H1 (cell line): ENCODE results near the gene H2AZ2. TPM values are rescaled to one million over a fixed set of nuclear protein-coding genes. Genes with fewer than 3 reads are reported as not detected.
"Not testable (repeated sequence)": the region's sequence is repeated elsewhere in the genome, so short reads cannot be mapped to it uniquely, and the experiment has no call there.

ENCODE experiments used
- CTCF ChIA-PET: fragments of 300-600 bp; sonication (Branson Sonifier 250); formaldehyde crosslinking; loops from one replicate; lab custom pipeline; 2021; ENCODE audit not compliant: partially characterized antibody; lab: Charles Lee
- POLR2A ChIA-PET: fragments of 300-600 bp; sonication (Branson Sonifier 250); formaldehyde crosslinking; loops from one replicate; lab custom pipeline; 2021; ENCODE audit warnings: inconsistent platforms; ENCODE audit not compliant: partially characterized antibody; lab: Charles Lee
- DNase-seq, 2 experiments: peaks; one replicate each; pipeline versions ENCODE4 v3.0.0 to v3.0.0-alpha.2; 2010 to 2022; ENCODE audit warnings: low spot score in 2 of 2, low read depth in 1 of 2, mixed read lengths in 1 of 2
- FAIRE-seq: peaks from 2 replicates; lab custom pipeline; 2011; peaks lifted over from hg19 to GRCh38; lab: Jason Lieb, UNC
- H2AFZ ChIP-seq: 2 replicates; pipeline ENCODE4 v1.8.1; 2012; ENCODE audit warnings: low read length, inconsistent platforms
- H2AK5ac ChIP-seq: 2 replicates; pipeline ENCODE4 v1.6.1; 2013; ENCODE audit warnings: low read depth, low read length
- H2BK120ac ChIP-seq: replicated peaks from 2 replicates; pipeline ENCODE3; 2013; ENCODE audit warnings: low read depth, low read length, inconsistent platforms
- H2BK12ac ChIP-seq: 2 replicates; pipeline ENCODE4 v1.6.1; 2013; ENCODE audit warnings: low read depth, low read length
- H2BK15ac ChIP-seq: 2 replicates; pipeline ENCODE4 v1.6.1; 2013; ENCODE audit warnings: low read length
- H2BK20ac ChIP-seq: 2 replicates; pipeline ENCODE4 v1.6.1; 2013; ENCODE audit warnings: low read length
- H2BK5ac ChIP-seq: 2 replicates; pipeline ENCODE4 v1.6.1; 2013; ENCODE audit warnings: low read depth, low read length
- H3K14ac ChIP-seq: 2 replicates; pipeline ENCODE4 v1.6.1; 2013; ENCODE audit warnings: inconsistent platforms; ENCODE audit not compliant: insufficient read length
- H3K18ac ChIP-seq: 2 replicates; pipeline ENCODE4 v1.6.1; 2013; ENCODE audit warnings: low read length; ENCODE audit errors: extremely low read depth
- H3K23ac ChIP-seq: 2 replicates; pipeline ENCODE4 v1.6.1; 2013; ENCODE audit warnings: inconsistent platforms; ENCODE audit not compliant: insufficient read length
- H3K23me2 ChIP-seq: 2 replicates; pipeline ENCODE4 v1.6.1; 2013; ENCODE audit warnings: low read depth, low read length
- H3K27ac ChIP-seq: 2 replicates; pipeline ENCODE4 v1.6.1; 2011; ENCODE audit warnings: low read depth, low read length, inconsistent platforms
- H3K27me3 ChIP-seq, 4 experiments: replicated peaks in 1 of 4; 1 replicate in 1 of 4; 2 replicates in 3 of 4; pipeline versions ENCODE4 v1.6.1 to v1.8.1; 2011 to 2013; ENCODE audit warnings: low read length in 3 of 4, mild to moderate bottlenecking in 3 of 4, inconsistent platforms in 2 of 4, mixed read lengths in 2 of 4, moderate library complexity in 1 of 4; ENCODE audit not compliant: control insufficient read depth in 3 of 4, insufficient read depth in 3 of 4; ENCODE audit errors: extremely low read depth in 1 of 4
- H3K36me3 ChIP-seq, 4 experiments: 2 replicates each; pipeline versions ENCODE4 v1.6.1 to v1.8.1; 2011 to 2013; ENCODE audit warnings: mild to moderate bottlenecking in 4 of 4, low read length in 3 of 4, moderate library complexity in 2 of 4, control low read depth in 1 of 4, inconsistent platforms in 1 of 4; ENCODE audit not compliant: insufficient read depth in 4 of 4, control insufficient read depth in 2 of 4
- H3K4ac ChIP-seq: replicated peaks from 2 replicates; pipeline ENCODE3; 2013; ENCODE audit warnings: low read length, low read depth, mixed read lengths, inconsistent platforms; ENCODE audit not compliant: insufficient read length
- H3K4me1 ChIP-seq, 4 experiments: replicated peaks in 1 of 4; 1 replicate in 1 of 4; 2 replicates in 3 of 4; pipeline versions ENCODE4 v1.6.1 to v1.8.1; 2011 to 2013; ENCODE audit warnings: low read length in 3 of 4, inconsistent platforms in 2 of 4, mixed read lengths in 1 of 4; ENCODE audit not compliant: insufficient read depth in 4 of 4, control insufficient read depth in 3 of 4
- H3K4me2 ChIP-seq, 2 experiments: 2 replicates each; pipeline versions ENCODE4 v1.6.1 to v1.8.1; 2011 to 2013; ENCODE audit warnings: low read depth in 2 of 2, low read length in 2 of 2, control low read depth in 1 of 2, inconsistent platforms in 1 of 2, mild to moderate bottlenecking in 1 of 2; ENCODE audit not compliant: insufficient read depth in 1 of 2
- H3K4me3 ChIP-seq, 4 experiments: fragments of 200-600, 300-600 bp in 1 of 4; sonication (generic), shearing (Covaris generic), sonication (Bioruptor Twin) in 1 of 4; 2 replicates each; pipeline versions ENCODE4 v1.5.1 to v1.8.1; 2011 to 2016; ENCODE audit warnings: low read length in 4 of 4, low read depth in 3 of 4, control low read depth in 2 of 4, inconsistent platforms in 2 of 4, mild to moderate bottlenecking in 2 of 4, mixed read lengths in 1 of 4, moderate library complexity in 1 of 4; ENCODE audit not compliant: insufficient read depth in 2 of 4; ENCODE audit errors: extremely low read depth in 1 of 4
- H3K56ac ChIP-seq: replicated peaks from 2 replicates; pipeline ENCODE3; 2013; ENCODE audit warnings: low read depth, mild to moderate bottlenecking, mixed read lengths, low read length, inconsistent platforms; ENCODE audit not compliant: insufficient read length
- H3K79me1 ChIP-seq: 2 replicates; pipeline ENCODE4 v1.6.1; 2013; ENCODE audit warnings: low read depth, low read length, control low read depth
- H3K79me2 ChIP-seq, 2 experiments: 2 replicates each; pipeline versions ENCODE4 v1.6.1 to v1.8.1; 2012 to 2013; ENCODE audit warnings: low read length in 2 of 2, mild to moderate bottlenecking in 2 of 2, inconsistent platforms in 1 of 2; ENCODE audit not compliant: insufficient read depth in 2 of 2, control insufficient read depth in 1 of 2
- H3K9ac ChIP-seq, 4 experiments: replicated peaks in 1 of 4; 1 replicate in 1 of 4; 2 replicates in 3 of 4; pipeline versions ENCODE4 v1.6.1 to v1.8.1; 2011 to 2013; ENCODE audit warnings: low read depth in 3 of 4, low read length in 3 of 4, control low read depth in 2 of 4, mild to moderate bottlenecking in 2 of 4, moderate library complexity in 2 of 4, inconsistent platforms in 1 of 4; ENCODE audit errors: extremely low read depth in 1 of 4
- H3K9me3 ChIP-seq, 2 experiments: 2 replicates each; pipeline versions ENCODE4 v1.6.1 to v1.8.1; 2012 to 2013; ENCODE audit warnings: mild to moderate bottlenecking in 2 of 2, moderate library complexity in 2 of 2, control low read depth in 1 of 2, inconsistent platforms in 1 of 2, low read depth in 1 of 2, low read length in 1 of 2, mixed read lengths in 1 of 2; ENCODE audit not compliant: insufficient read depth in 2 of 2
- H4K20me1 ChIP-seq, 2 experiments: replicated peaks in 1 of 2; 2 replicates each; pipeline versions ENCODE3 to v1.8.1; 2011 to 2013; ENCODE audit warnings: inconsistent platforms in 2 of 2, low read length in 2 of 2, mild to moderate bottlenecking in 1 of 2; ENCODE audit not compliant: insufficient read depth in 2 of 2, control insufficient read depth in 1 of 2
- H4K5ac ChIP-seq: 2 replicates; pipeline ENCODE4 v1.6.1; 2013; ENCODE audit warnings: low read length, low read depth, mixed read lengths, inconsistent platforms; ENCODE audit not compliant: insufficient read length
- H4K8ac ChIP-seq: 2 replicates; pipeline ENCODE4 v1.8.0; 2013; ENCODE audit warnings: mild to moderate bottlenecking, moderate library complexity, low read length, inconsistent platforms; ENCODE audit not compliant: insufficient read depth; ENCODE audit errors: extremely low read depth
- H4K91ac ChIP-seq: replicated peaks from 2 replicates; pipeline ENCODE3; 2013; ENCODE audit warnings: low read length, mixed read lengths, inconsistent platforms; ENCODE audit not compliant: insufficient read length
- EP300 ChIP-seq, 2 experiments: IDR thresholded peaks; 1 replicate in 1 of 2; 2 replicates in 1 of 2; pipeline ENCODE4 v1.6.1; 2011 to 2012; ENCODE audit warnings: low read depth in 2 of 2, low read length in 2 of 2, mild to moderate bottlenecking in 2 of 2, borderline replicate concordance in 1 of 2, inconsistent platforms in 1 of 2, moderate library complexity in 1 of 2
- WGBS, 2 experiments: shearing (Covaris generic) in 1 of 2; methylation state at CpG; one replicate each; pipeline versions ENCODE4 v1.1.6 to v1.1.7; 2013 to 2015; ENCODE audit warnings: low lambda C conversion rate in 2 of 2, mixed read lengths in 2 of 2, inconsistent platforms in 1 of 2, low coverage in 1 of 2, missing lambda C conversion rate in 1 of 2; ENCODE audit not compliant: insufficient replicate concordance in 2 of 2, insufficient coverage in 1 of 2, insufficient read length in 1 of 2; ENCODE audit errors: extremely low coverage in 1 of 2, missing lambda C conversion rate in 1 of 2; 5-methylcytosine and 5-hydroxymethylcytosine counted together
- polyA plus RNA-seq, 7 experiments: library from polyadenylated mRNA; depleted of rRNA in 3 of 7; stranded (reverse) in 5 of 7; unstranded in 2 of 7; fragments of >200 nt in 5 of 7; fragments of 200-250 nt in 2 of 7; gene quantifications; 1 replicate in 5 of 7; 2 replicates in 1 of 7; 4 replicates in 1 of 7; pipeline versions ENCODE4 v1.2.1 to v1.2.3, GENCODE V29; 2011 to 2013; ENCODE audit warnings: missing spikeins in 2 of 7, mixed read lengths in 2 of 7
- total RNA-seq: library from RNA; stranded (reverse); fragmentation: NEBNext Ultra II Directional; extraction: Animal tissue kit (Norgen Biotek cat#: 25700); gene quantifications from 2 replicates; pipeline ENCODE4 v1.2.1, GENCODE V29; 2021

H2AZ2 gene
- total and polyA plus RNA-seq, 2 of the 8 experiments (the other 6 are each of a cell fraction or from before 2014, with no cell fraction given): 168 to 187 TPM

GRCh38 chr7:44871918-44872317 is 24.0 kb upstream of the H2AZ2 start:
- H3K79me1 ChIP-seq, CTCF ChIA-PET, H4K91ac ChIP-seq, H3K4me2 ChIP-seq, H3K4ac ChIP-seq, DNase-seq, H3K56ac ChIP-seq, H2BK5ac ChIP-seq, H2BK20ac ChIP-seq, H2BK15ac ChIP-seq, H4K8ac ChIP-seq, H4K20me1 ChIP-seq, H3K9ac ChIP-seq, H2AFZ ChIP-seq, H3K23me2 ChIP-seq, H2BK12ac ChIP-seq, H3K4me1 ChIP-seq, H3K79me2 ChIP-seq, H3K27me3 ChIP-seq, H4K5ac ChIP-seq, H3K14ac ChIP-seq, H3K27ac ChIP-seq, H3K36me3 ChIP-seq, FAIRE-seq, H2BK120ac ChIP-seq, H3K4me3 ChIP-seq, H3K18ac ChIP-seq, H3K23ac ChIP-seq, H2AK5ac ChIP-seq: not testable (repeated sequence)
- TF ChIP-seq EP300 (IDR thresholded peaks at IDR 0.05; ENCODE audit: borderline replicate concordance in 1 of 2, low read depth in 2 of 2, low read length in 2 of 2): peak in 1 of 2 experiments; percentile 11; a peak in 1 of 3 replicates
- POLR2A ChIA-PET: interaction anchor here (3.0 kb wide), 1 partner anchor 10 kb away, joined by 13 read pairs; no protein-coding TSS in a partner anchor
- peaks cover 4 to 23% of the 10 kb centered on the region in 2 experiments; a peak in 3 of 4 replicates for H3K9me3 ChIP-seq
- 88% methylated on average over 14 of the region's 23 CpGs; no CpG with 5 or more reads in 1 of the 2 experiments for WGBS, 2 experiments

- DNase-seq, H3K23me2 ChIP-seq, H3K27me3 ChIP-seq, H2AK5ac ChIP-seq, H3K14ac ChIP-seq, H4K91ac ChIP-seq, H3K27ac ChIP-seq, H3K23ac ChIP-seq, H3K56ac ChIP-seq, H2BK12ac ChIP-seq, H2BK120ac ChIP-seq, H2BK20ac ChIP-seq, FAIRE-seq, H3K4me1 ChIP-seq, H3K4me3 ChIP-seq, H2AFZ ChIP-seq, H3K79me2 ChIP-seq, H2BK15ac ChIP-seq, H3K9ac ChIP-seq, H3K79me1 ChIP-seq, H3K18ac ChIP-seq, H3K4ac ChIP-seq, H3K36me3 ChIP-seq, POLR2A ChIA-PET, H4K8ac ChIP-seq, H4K20me1 ChIP-seq, H3K4me2 ChIP-seq, CTCF ChIA-PET, H2BK5ac ChIP-seq, H4K5ac ChIP-seq: not testable (repeated sequence)
- 61% methylated on average over 5 of the region's 29 CpGs; no CpG with 5 or more reads in 1 of the 2 experiments for WGBS, 2 experiments
- peaks cover 4 to 23% of the 10 kb centered on the region in 2 experiments; a peak in 3 of 4 replicates for H3K9me3 ChIP-seq
Observed at GRCh38 chr7:44870780-44871179, 22.9 kb upstream of the H2AZ2 start.
